PFSK-1 (cell line): ENCODE results near the gene CACNA1D.

Experiments used
- FOXP2 ChIP-seq: optimal IDR thresholded peaks from 2 replicates; pipeline ENCODE3; 2011; ENCODE audit warnings: borderline replicate concordance, control low read depth, inconsistent platforms; ENCODE audit not compliant: insufficient read depth; ENCODE audit errors: extremely low read length, extremely low read depth
- POLR2AphosphoS5 ChIP-seq: IDR thresholded peaks from 2 replicates; pipeline ENCODE4 v1.6.1; 2012; ENCODE audit warnings: low read depth, mild to moderate bottlenecking, control low read depth, low read length, moderate library complexity
- REST ChIP-seq, 2 experiments: IDR thresholded peaks; 2 replicates each; pipeline versions ENCODE4 v1.6.1 to v1.8.0; 2011 to 2012; ENCODE audit warnings: low read depth in 2 of 2, low read length in 2 of 2, control low read depth in 1 of 2, inconsistent platforms in 1 of 2, mild to moderate bottlenecking in 1 of 2, moderate library complexity in 1 of 2; ENCODE audit not compliant: insufficient read depth in 1 of 2
- SIN3A ChIP-seq: IDR thresholded peaks from 2 replicates; pipeline ENCODE4 v1.6.1; 2012; ENCODE audit warnings: mild to moderate bottlenecking, low read length, moderate library complexity, borderline replicate concordance; ENCODE audit not compliant: insufficient read depth
- TAF1 ChIP-seq: IDR thresholded peaks from 2 replicates; pipeline ENCODE4 v1.6.1; 2012; ENCODE audit warnings: low read length, control low read depth, borderline replicate concordance; ENCODE audit not compliant: insufficient read depth

Gene CACNA1D

DNA sequence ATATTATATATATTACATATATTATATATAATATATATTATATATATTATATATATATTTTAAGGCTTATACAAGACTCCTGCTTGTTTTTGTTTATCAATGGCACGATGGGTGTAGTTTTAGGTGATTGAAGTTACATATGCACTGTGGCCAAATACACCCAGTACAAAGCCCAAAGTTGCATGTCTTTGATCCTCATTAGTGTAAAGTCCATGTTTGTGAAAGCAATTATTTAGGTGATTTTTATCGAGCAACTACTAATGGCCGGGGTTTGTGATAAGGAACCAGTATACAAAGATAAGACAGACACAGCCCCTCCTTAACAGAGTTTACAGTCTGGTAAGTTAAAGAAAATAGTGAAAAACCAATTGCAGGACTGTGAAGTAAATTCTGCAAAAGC is 197.5 kb downstream of the CACNA1D start:
- no peak for TF ChIP-seq SIN3A
- TF ChIP-seq POLR2AphosphoS5: no peak
- TF ChIP-seq REST (IDR thresholded peaks at IDR 0.05; ENCODE audit: insufficient read depth in 1 of 2, low read depth in 2 of 2, low read length in 2 of 2): no peak
- TF ChIP-seq TAF1: no peak
- no peak for TF ChIP-seq FOXP2

DNA sequence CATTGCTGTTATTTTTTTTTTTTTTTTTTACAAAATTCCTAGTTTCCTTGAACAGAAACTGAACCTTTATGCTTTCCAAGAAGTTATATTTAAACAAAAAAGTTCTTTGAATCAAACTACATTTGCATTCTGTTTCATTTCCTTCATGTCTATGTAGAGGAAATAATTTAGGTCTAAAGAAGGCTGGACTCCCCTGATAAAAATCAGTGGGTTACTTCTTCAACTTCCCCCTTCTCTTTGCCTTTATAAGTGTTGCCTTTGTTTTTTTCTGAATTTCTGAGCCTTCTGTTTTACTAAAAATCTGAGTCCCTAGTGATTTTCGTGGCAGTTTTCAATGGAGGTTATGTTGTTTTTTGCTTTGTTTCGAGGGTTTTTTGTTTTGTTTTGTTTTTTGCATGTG is 199.0 kb downstream of the CACNA1D start:
- TF ChIP-seq REST (IDR thresholded peaks at IDR 0.05; ENCODE audit: insufficient read depth in 1 of 2, low read depth in 2 of 2, low read length in 2 of 2): no peak
- TF ChIP-seq TAF1: no peak
- TF ChIP-seq POLR2AphosphoS5: no peak
- TF ChIP-seq FOXP2: no peak
- no peak for TF ChIP-seq SIN3A

DNA sequence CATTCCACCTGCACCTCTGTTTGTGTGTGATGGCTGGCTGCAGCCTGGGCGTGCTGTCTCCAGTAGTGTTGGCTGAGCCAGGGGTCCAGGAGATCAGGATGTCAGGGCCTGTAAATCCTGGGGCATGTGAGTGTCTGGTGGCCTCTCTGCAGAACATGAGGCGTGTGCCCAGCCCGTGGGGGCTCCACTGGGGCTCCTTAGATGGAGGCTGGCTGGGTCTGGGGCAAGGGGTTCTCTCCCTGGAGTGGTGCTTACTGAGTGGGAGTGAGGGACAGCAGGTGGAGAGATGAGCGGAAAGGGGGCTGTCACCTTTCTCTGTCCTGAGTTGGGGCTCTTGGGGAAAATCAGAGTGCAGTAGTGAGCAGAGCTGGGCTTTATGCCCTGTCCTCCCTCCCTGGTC is 199.6 kb downstream of the CACNA1D start:
- TF ChIP-seq FOXP2 (no peak), REST (IDR thresholded peaks at IDR 0.05; ENCODE audit: insufficient read depth in 1 of 2, low read depth in 2 of 2, low read length in 2 of 2) (no peak)

GRCh38 chr3:53694666-53695323 is 200.4 kb downstream of the CACNA1D start:
- TF ChIP-seq TAF1 (no peak), FOXP2 (no peak), REST (IDR thresholded peaks at IDR 0.05; ENCODE audit: insufficient read depth in 1 of 2, low read depth in 2 of 2, low read length in 2 of 2) (no peak), POLR2AphosphoS5 (no peak)

DNA sequence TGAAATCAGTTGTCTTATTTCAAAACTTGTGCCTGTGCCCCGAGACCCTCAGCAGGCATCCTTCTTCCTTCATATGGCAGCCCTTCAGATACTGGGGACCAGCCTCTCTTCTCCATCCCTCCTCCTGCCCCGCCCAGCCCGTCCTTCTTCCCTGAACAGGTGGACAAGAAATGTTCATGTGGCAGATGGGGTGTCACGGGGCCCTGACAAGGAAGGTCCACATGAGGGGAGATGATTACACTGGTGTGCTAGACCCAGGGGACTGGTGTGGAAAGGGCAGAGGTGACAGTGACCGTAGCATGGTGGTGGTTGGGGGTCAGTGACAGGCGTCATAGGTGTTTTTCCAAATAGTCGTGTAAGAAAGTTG is 200.9 kb downstream of the CACNA1D start:
- no peak for TF ChIP-seq SIN3A
- no peak for TF ChIP-seq REST (IDR thresholded peaks at IDR 0.05; ENCODE audit: insufficient read depth in 1 of 2, low read depth in 2 of 2, low read length in 2 of 2)
- no peak for TF ChIP-seq POLR2AphosphoS5
